Activated CD8-positive, alpha-beta T cell treated with anti-CD3 and anti-CD28 coated beads for 36 hours (primary cell): ENCODE results near the gene CHMP1B. TPM values are rescaled to one million over a fixed set of nuclear protein-coding genes. Genes with fewer than 3 reads are reported as not detected.

Experiments used
- ATAC-seq: fragments of 200-7000 bp; cut with Tn5 transposase; one replicate; pipeline ENCODE4 v1.10.0; 2021; ENCODE audit warnings: mild to moderate bottlenecking, moderate library complexity
- CTCF ChIA-PET: fragments of 350-600 bp; sonication (Branson Sonifier 250); formaldehyde crosslinking; loops from one replicate; lab custom pipeline; 2021; ENCODE audit warnings: antibody characterized with exemption; lab: Charles Lee
- POLR2A ChIA-PET: fragments of 350-600 bp; sonication (Branson Sonifier 250); formaldehyde crosslinking; loops from one replicate; lab custom pipeline; 2021; ENCODE audit warnings: antibody characterized with exemption; lab: Charles Lee
- DNase-seq: peaks from one replicate; pipeline ENCODE4 v3.0.0-alpha.2; 2020
- H3K27ac Mint-ChIP-seq: one replicate; pipeline ENCODE4 v1.8.0; 2021; ENCODE audit warnings: mild to moderate bottlenecking, mixed read lengths
- H3K27me3 Mint-ChIP-seq: one replicate; pipeline ENCODE4 v1.8.0; 2021; ENCODE audit warnings: mixed read lengths
- H3K36me3 Mint-ChIP-seq: one replicate; pipeline ENCODE4 v1.8.0; 2021; ENCODE audit warnings: low read depth, mixed read lengths
- H3K4me1 Mint-ChIP-seq: one replicate; pipeline ENCODE4 v1.8.0; 2021; ENCODE audit warnings: low read depth, mixed read lengths
- H3K4me3 Mint-ChIP-seq: one replicate; pipeline ENCODE4 v1.8.0; 2021; ENCODE audit warnings: mild to moderate bottlenecking, moderate library complexity, mixed read lengths
- H3K9me3 Mint-ChIP-seq: one replicate; pipeline ENCODE4 v1.8.0; 2021; ENCODE audit warnings: mixed read lengths
- CTCF ChIP-seq: fragments of 200-600 bp; IDR thresholded peaks from one replicate; pipeline ENCODE4 v1.8.0; 2022; ENCODE audit warnings: antibody characterized with exemption, mild to moderate bottlenecking
- intact Hi-C: fragments of 100-400 bp; cut with micrococcal nuclease; formaldehyde crosslinking; loops from one replicate; pipeline ENCODE4 v1.10.0; 2022
- total RNA-seq, 2 experiments: library from RNA; stranded (reverse); gene quantifications; one replicate each; pipeline ENCODE4 v1.2.3, GENCODE V29; 2021

Gene CHMP1B
- total RNA-seq, 2 experiments from 2014 or later: 24.8 to 25.8 TPM

DNA sequence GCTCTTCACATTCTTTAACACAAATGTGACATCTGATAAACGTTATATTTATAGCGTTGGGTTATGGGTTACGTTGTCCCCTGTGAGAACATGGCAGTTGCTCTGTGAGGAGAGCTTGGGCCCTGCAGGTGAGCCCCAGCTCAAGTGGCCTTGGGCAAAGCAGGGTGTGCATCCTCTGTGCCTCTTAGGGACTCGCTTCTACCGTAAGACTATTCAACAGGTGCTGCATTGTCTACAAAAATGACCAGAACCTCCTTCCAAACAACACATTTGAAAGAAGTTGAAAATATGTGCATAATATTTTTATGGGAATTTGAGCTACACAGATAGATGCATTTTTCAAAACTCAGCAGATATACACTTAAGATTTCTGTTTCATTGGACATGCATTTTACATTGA, 16.4 kb upstream of the CHMP1B start:
- intact Hi-C loops: no loop called here
- Mint-ChIP-seq H3K36me3 (no peaks in the 10 kb centered on the region), H3K4me3 (no peak overlapping the region), H3K9me3 (no peaks in the 10 kb centered on the region), H3K27me3 (peaks cover 1% of the 10 kb centered on the region), H3K27ac (no peak overlapping the region), H3K4me1 (no peaks in the 10 kb centered on the region)
- no peak for ATAC-seq
- TF ChIP-seq CTCF: no peak
- ChIA-PET POLR2A (interaction anchor here (1.6 kb wide), 1 partner anchor 14 kb away, joined by 4 read pairs; no protein-coding TSS in a partner anchor), CTCF (interaction anchor here (1.3 kb wide), 1 partner anchor 204 kb away, joined by 5 read pairs; no protein-coding TSS in a partner anchor)
- no peak for DNase-seq

GRCh38 chr18:11839556-11839955, 11.7 kb upstream of the CHMP1B start:
- no peak overlapping the region for H3K4me3 Mint-ChIP-seq
- ChIA-PET POLR2A (no interaction called here), CTCF (interaction anchor here (0.6 to 1.3 kb wide), 2 partner anchors 9 to 11 kb away, joined by 3 to 4 read pairs; no protein-coding TSS in a partner anchor)
- ATAC-seq (no peak), DNase-seq (no peak)
- no peaks in the 10 kb centered on the region for H3K9me3 Mint-ChIP-seq
- H3K4me1 Mint-ChIP-seq: no peaks in the 10 kb centered on the region
- intact Hi-C loops: no loop called here
- H3K36me3 Mint-ChIP-seq: no peaks in the 10 kb centered on the region
- no peak overlapping the region for H3K27ac Mint-ChIP-seq
- TF ChIP-seq CTCF: no peak
- no peaks in the 10 kb centered on the region for H3K27me3 Mint-ChIP-seq

DNA sequence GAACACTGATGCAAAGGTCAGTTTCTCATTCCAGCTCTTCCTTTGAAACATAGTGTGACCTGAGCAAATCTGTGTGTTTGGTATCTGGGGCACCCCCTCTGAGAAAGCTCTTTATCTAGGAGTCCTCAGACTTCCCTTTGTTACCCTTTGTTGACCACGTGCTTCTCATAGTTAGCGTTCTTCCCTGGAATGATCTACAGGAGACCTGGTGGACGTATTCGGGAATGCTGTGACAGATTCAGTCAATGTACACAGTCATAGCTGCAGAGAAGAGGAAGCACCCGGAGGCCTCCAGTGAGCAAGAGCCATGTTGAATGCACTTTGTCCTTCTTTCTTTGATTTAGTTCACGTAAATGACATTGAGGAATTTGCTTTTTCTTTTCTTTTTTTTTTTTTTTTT, 10.7 kb upstream of the CHMP1B start:
- no peak for DNase-seq
- ChIA-PET CTCF (interaction anchor here (1.0 to 1.3 kb wide), 2 partner anchors 10 to 98 kb away, joined by 3 to 4 read pairs; no protein-coding TSS in a partner anchor), POLR2A (no interaction called here)
- H3K27me3 Mint-ChIP-seq: no peaks in the 10 kb centered on the region
- H3K9me3 Mint-ChIP-seq: no peaks in the 10 kb centered on the region
- TF ChIP-seq CTCF: no peak
- intact Hi-C loops: no loop called here
- H3K4me3 Mint-ChIP-seq: no peak overlapping the region
- no peaks in the 10 kb centered on the region for H3K4me1 Mint-ChIP-seq
- H3K27ac Mint-ChIP-seq: no peak overlapping the region
- H3K36me3 Mint-ChIP-seq: no peaks in the 10 kb centered on the region
- no peak for ATAC-seq

DNA sequence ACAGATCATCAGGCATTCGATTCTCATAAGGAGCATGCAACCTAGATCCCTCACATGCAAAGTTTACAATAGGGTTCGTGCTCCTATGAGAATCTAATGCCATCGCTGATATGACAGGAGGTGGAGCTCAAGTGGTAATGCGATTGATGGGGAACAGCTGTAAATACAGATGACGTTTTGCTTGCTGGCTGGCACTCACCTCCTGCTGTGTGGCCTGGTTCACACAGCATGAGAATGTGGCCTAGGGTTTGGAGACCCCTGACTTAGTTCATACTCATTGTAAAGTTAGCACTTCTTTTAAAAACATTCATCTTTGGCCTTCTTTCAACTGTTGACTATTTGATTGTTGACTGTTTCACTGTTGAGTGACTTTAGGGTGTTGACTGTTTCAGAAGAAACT, 8.7 kb upstream of the CHMP1B start:
- Mint-ChIP-seq H3K27ac (no peak overlapping the region), H3K4me1 (no peaks in the 10 kb centered on the region), H3K9me3 (no peaks in the 10 kb centered on the region), H3K4me3 (no peak overlapping the region), H3K27me3 (no peaks in the 10 kb centered on the region), H3K36me3 (no peaks in the 10 kb centered on the region)
- ATAC-seq (no peak), DNase-seq (no peak)
- ChIA-PET POLR2A (no interaction called here), CTCF (no interaction called here)
- TF ChIP-seq CTCF: no peak
- intact Hi-C loops: no loop called here

DNA sequence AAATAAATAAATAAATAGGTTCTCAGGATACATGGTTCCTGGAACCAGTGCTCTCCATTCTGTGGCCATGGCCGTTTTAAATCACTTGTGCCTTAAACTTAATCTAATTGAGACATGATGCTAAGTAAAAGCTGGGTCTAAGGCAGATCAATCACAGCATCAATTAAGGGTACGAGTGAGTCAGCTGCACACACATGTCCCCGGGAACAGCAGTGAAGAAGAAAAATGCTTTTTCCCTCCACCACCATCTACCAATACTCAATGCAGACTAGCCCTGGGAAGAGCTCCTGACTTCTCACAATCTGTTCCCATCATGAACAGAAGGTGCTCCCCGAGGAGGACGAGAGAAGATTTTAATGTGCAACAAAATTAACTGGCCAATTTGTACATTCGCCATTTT, 6.8 kb upstream of the CHMP1B start:
- Mint-ChIP-seq H3K36me3 (no peaks in the 10 kb centered on the region), H3K9me3 (no peaks in the 10 kb centered on the region), H3K4me3 (no peak overlapping the region), H3K4me1 (peaks cover 4% of the 10 kb centered on the region), H3K27ac (no peak overlapping the region), H3K27me3 (no peaks in the 10 kb centered on the region)
- ATAC-seq (no peak), DNase-seq (no peak)
- ChIA-PET CTCF (no interaction called here), POLR2A (no interaction called here)
- intact Hi-C loops: no loop called here
- no peak for TF ChIP-seq CTCF
